HG03442 (cell line): ENCODE measurements around the gene AMY1B.
"Not testable (repeated sequence)": the region's sequence is repeated elsewhere in the genome, so short reads cannot be mapped to it uniquely, and the experiment has no call there.

Source experiments
- ATAC-seq: cut with Tn5 transposase; IDR thresholded peaks from one replicate; pipeline ENCODE4 v1.9.1; 2021; ENCODE audit warnings: mild to moderate bottlenecking, moderate library complexity; ENCODE audit not compliant: unreplicated experiment

Gene AMY1B

DNA sequence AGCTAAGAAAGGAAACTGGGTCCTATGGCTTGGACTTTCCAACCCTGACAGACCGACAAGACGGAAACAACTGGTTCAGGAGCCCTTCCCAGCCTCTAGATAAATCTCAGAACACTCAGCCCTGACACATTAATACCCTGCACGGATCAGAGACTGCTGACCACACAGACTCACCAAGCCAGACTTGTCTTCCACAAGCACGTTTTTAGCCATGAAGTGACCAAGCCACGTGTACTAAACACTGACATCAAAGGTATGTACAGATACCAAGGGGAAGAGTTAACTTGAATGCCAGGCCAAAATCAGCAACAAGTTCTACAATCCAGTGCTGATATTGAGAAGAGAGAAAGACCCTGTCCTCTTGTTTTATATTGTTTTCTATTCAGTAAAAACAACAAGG lies at the start of gene AMY1B:
Gene AMY1B (minus strand): TSS at position 101 of the 400 bp plus-strand sequence. CDS start 571 bp downstream, outside the sequence.
- not testable (repeated sequence) for ATAC-seq

DNA sequence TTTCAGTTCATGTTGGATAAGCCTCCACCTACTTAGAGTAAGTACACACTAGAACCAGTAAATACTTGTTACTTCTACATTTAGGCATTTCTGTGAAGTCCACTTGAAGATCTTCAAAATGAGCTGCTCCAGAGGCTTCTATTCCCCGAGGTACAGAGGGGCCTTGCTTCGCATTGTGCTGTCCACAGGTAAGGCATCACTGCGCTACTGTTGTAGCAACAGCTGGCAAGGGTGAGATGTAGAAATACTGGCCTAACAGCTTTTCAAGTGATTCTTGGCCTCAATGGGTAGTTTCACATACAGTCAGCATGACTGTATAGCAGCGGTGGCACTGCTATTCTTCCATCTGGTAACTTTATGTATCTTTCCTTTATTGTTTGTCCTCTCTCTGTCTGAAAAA lies 49.0 kb upstream of the AMY1B start:
- not testable (repeated sequence) for ATAC-seq

DNA sequence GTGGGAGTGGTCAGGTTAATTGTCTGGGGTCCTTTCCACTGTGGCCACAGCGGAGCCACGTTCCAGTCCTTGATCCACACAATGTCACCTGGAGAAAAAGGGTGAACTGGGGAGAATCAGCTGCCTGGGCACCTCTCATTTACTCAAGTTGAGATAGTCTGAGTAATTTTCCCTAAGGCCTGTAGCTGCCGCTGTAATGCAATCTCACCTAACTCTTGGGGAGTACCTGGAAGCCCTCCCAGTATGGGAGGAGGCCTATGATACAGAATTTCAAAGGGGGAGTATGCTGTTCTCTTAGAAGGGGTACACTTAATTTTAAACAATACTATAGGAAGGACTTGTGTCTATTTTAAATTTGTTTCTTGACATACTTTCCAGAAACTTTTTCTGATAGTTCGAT lies 48.4 kb upstream of the AMY1B start:
- ATAC-seq, result not testable (repeated sequence)

DNA sequence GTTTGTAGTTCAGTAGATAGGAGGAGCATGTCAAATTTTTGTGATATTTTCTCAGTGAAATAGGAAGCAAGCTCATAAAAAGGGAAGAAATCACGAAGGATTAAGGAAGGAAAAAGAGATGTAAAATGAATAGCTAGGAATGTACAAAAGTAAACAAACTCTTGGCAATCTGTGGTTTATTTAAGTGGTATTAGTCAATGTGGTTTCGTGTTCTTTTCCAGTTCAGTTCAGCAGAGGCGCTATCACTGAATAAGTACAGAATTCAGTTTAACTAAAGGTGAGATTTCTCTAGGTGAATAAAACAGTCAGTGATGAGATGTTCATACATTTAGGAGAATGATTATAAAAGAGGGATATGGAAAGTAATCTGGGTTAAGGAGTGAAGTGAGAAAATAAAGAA lies 42.0 kb upstream of the AMY1B start:
- ATAC-seq, result not testable (repeated sequence)

DNA sequence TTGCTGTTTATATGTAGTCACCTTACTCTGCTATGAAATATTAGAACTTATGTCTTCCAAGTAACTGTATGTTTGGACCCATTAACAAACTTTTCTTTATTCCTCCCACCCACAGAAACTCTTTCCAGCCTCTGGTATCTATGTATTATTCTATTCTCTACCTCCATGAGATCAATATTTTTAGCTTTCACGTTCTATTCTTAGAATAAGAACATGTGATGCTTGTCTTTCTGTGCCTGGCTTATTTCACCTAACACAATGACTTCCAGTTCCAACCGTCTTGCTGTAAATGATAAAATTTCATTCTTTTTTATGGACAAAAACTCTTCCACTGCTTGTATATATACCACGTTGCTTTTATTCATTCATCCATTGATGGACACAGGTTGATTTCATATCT lies 39.3 kb upstream of the AMY1B start:
- ATAC-seq, result not testable (repeated sequence)

DNA sequence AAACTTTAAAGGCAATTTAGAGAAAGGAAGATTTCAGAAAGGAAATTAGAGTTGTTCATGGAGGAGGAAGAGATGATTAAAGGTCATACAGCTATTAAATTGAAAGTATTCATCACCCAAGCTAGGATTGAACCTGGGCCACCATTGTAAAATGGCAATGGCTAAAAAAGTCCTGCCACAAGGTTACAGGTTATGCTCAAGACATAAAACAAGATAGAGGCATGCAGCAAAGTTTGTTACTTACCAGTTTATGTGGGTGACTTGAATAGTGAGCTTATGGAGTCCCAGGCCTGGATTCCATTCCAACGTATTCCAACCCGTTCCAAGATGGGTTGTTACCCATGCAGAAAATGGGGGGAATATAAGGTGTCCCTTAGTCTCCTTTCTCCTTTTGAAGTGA lies 25.5 kb upstream of the AMY1B start:
- not testable (repeated sequence) for ATAC-seq

DNA sequence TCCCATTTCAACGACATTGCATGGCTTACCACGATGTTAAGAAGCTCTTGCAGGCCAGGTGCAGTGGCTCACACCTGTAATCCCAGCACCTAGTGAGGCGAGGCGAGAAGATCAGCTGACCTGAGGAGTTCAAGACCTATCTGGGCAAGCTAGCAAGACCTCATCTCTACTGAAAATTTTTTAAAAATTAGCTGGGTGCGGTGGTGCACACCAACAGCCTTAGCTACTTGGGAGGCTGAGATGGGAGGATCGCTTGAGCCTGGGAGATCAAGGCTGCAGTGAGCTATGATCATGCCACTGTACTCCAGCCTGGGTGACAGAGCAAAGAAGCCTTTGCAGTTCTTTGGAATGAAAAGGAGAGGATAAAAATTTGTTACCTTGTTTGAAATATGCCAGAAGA lies 21.4 kb upstream of the AMY1B start:
- not testable (repeated sequence) for ATAC-seq

DNA sequence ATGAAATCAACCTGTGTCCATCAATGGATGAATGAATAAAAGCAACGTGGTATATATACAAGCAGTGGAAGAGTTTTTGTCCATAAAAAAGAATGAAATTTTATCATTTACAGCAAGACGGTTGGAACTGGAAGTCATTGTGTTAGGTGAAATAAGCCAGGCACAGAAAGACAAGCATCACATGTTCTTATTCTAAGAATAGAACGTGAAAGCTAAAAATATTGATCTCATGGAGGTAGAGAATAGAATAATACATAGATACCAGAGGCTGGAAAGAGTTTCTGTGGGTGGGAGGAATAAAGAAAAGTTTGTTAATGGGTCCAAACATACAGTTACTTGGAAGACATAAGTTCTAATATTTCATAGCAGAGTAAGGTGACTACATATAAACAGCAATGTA lies 14.4 kb upstream of the AMY1B start:
- not testable (repeated sequence) for ATAC-seq

DNA sequence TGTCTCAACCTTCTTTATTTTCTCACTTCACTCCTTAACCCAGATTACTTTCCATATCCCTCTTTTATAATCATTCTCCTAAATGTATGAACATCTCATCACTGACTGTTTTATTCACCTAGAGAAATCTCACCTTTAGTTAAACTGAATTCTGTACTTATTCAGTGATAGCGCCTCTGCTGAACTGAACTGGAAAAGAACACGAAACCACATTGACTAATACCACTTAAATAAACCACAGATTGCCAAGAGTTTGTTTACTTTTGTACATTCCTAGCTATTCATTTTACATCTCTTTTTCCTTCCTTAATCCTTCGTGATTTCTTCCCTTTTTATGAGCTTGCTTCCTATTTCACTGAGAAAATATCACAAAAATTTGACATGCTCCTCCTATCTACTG lies 11.7 kb upstream of the AMY1B start:
- not testable (repeated sequence) for ATAC-seq

DNA sequence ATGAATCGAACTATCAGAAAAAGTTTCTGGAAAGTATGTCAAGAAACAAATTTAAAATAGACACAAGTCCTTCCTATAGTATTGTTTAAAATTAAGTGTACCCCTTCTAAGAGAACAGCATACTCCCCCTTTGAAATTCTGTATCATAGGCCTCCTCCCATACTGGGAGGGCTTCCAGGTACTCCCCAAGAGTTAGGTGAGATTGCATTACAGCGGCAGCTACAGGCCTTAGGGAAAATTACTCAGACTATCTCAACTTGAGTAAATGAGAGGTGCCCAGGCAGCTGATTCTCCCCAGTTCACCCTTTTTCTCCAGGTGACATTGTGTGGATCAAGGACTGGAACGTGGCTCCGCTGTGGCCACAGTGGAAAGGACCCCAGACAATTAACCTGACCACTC lies 5.2 kb upstream of the AMY1B start:
- not testable (repeated sequence) for ATAC-seq

DNA sequence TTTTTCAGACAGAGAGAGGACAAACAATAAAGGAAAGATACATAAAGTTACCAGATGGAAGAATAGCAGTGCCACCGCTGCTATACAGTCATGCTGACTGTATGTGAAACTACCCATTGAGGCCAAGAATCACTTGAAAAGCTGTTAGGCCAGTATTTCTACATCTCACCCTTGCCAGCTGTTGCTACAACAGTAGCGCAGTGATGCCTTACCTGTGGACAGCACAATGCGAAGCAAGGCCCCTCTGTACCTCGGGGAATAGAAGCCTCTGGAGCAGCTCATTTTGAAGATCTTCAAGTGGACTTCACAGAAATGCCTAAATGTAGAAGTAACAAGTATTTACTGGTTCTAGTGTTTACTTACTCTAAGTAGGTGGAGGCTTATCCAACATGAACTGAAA lies 4.7 kb upstream of the AMY1B start:
- ATAC-seq, result not testable (repeated sequence)

DNA sequence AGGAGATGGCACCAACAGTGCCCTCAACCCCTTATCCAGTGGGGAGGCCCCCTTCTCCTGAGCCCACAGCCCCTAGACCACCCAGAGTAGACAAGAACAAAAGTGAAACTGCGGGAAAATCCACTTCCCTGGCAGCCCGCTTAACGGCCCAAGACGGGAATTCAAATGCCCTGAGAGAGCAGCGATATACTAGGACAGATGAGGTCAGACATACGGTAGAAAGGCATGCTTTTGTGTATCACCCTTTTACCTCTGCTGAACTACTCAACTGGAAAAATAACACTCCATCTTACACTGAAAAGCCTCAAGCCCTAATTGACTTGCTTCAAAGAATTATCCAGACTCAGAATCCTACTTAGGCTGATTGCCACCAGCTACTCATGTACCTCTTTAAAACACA lies 1.4 kb upstream of the AMY1B start:
- not testable (repeated sequence) for ATAC-seq

DNA sequence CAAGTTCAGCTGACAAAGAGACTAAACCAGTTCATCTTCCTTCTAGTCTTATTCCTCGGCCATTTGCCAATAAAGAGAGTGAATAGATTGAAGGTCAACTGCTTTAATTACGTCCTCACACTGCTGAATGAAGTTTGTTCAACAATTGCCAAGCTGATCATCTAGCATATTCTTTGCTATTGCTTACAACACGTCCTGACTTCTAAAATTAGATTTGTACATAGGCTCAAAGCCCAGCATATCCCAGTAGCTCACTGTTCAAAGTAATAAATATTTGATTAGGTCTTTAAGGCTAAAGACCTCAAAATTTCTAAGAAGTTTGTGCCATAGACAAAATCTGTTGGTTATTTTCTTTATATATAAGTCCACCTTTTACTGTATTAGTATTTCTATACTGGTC lies 19.7 kb downstream of the AMY1B start:
- not testable (repeated sequence) for ATAC-seq

DNA sequence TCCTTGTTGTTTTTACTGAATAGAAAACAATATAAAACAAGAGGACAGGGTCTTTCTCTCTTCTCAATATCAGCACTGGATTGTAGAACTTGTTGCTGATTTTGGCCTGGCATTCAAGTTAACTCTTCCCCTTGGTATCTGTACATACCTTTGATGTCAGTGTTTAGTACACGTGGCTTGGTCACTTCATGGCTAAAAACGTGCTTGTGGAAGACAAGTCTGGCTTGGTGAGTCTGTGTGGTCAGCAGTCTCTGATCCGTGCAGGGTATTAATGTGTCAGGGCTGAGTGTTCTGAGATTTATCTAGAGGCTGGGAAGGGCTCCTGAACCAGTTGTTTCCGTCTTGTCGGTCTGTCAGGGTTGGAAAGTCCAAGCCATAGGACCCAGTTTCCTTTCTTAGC lies 40.5 kb downstream of the AMY1B start, which contains the start of gene AMY1A:
Gene AMY1A (plus strand): TSS at position 301 of the 400 bp plus-strand sequence. CDS start 571 bp downstream, outside the sequence.
- not testable (repeated sequence) for ATAC-seq

DNA sequence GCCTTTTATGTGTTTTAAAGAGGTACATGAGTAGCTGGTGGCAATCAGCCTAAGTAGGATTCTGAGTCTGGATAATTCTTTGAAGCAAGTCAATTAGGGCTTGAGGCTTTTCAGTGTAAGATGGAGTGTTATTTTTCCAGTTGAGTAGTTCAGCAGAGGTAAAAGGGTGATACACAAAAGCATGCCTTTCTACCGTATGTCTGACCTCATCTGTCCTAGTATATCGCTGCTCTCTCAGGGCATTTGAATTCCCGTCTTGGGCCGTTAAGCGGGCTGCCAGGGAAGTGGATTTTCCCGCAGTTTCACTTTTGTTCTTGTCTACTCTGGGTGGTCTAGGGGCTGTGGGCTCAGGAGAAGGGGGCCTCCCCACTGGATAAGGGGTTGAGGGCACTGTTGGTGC lies 41.9 kb downstream of the AMY1B start:
- ATAC-seq, result not testable (repeated sequence)

DNA sequence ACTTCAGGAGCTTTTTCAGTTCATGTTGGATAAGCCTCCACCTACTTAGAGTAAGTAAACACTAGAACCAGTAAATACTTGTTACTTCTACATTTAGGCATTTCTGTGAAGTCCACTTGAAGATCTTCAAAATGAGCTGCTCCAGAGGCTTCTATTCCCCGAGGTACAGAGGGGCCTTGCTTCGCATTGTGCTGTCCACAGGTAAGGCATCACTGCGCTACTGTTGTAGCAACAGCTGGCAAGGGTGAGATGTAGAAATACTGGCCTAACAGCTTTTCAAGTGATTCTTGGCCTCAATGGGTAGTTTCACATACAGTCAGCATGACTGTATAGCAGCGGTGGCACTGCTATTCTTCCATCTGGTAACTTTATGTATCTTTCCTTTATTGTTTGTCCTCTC lies 45.1 kb downstream of the AMY1B start:
- not testable (repeated sequence) for ATAC-seq

DNA sequence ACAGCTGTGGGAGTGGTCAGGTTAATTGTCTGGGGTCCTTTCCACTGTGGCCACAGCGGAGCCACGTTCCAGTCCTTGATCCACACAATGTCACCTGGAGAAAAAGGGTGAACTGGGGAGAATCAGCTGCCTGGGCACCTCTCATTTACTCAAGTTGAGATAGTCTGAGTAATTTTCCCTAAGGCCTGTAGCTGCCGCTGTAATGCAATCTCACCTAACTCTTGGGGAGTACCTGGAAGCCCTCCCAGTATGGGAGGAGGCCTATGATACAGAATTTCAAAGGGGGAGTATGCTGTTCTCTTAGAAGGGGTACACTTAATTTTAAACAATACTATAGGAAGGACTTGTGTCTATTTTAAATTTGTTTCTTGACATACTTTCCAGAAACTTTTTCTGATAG lies 45.7 kb downstream of the AMY1B start:
- not testable (repeated sequence) for ATAC-seq

DNA sequence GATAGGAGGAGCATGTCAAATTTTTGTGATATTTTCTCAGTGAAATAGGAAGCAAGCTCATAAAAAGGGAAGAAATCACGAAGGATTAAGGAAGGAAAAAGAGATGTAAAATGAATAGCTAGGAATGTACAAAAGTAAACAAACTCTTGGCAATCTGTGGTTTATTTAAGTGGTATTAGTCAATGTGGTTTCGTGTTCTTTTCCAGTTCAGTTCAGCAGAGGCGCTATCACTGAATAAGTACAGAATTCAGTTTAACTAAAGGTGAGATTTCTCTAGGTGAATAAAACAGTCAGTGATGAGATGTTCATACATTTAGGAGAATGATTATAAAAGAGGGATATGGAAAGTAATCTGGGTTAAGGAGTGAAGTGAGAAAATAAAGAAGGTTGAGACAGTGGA lies 52.1 kb downstream of the AMY1B start:
- not testable (repeated sequence) for ATAC-seq

DNA sequence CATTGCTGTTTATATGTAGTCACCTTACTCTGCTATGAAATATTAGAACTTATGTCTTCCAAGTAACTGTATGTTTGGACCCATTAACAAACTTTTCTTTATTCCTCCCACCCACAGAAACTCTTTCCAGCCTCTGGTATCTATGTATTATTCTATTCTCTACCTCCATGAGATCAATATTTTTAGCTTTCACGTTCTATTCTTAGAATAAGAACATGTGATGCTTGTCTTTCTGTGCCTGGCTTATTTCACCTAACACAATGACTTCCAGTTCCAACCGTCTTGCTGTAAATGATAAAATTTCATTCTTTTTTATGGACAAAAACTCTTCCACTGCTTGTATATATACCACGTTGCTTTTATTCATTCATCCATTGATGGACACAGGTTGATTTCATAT lies 54.8 kb downstream of the AMY1B start:
- not testable (repeated sequence) for ATAC-seq
